Inflammatory macrophage (primary cell): Measurements from ENCODE around the gene RASL12.
"Not testable (repeated sequence)": the region's sequence is repeated elsewhere in the genome, so short reads cannot be mapped to it uniquely, and the experiment has no call there.

ENCODE experiments used
- DNase-seq, 2 donors: peaks; one replicate each; pipeline ENCODE4 v3.0.0-alpha.2; 2020 to 2022
- total RNA-seq, 18 experiments: gene quantifications; one replicate each; lab custom pipeline; 2026; ENCODE audit warnings: mixed read lengths in 6 of 18, inconsistent platforms in 2 of 18; lab: John Stamatoyannopoulos, UW

The RASL12 gene
- 0 to 0.22 (median 0) reads per million in 18 experiments for total RNA-seq

- no peak for DNase-seq
These were observed at the start of gene RASL12 for GRCh38 chr15:65067645-65068402. Gene RASL12, minus strand, starts transcription at chr15:65067991. Its CDS starts 156 bp downstream, at chr15:65067835.

GRCh38 chr15:65115542-65115941 is 47.8 kb upstream of the RASL12 start:
- DNase-seq: no peak

GRCh38 chr15:65115086-65115485 is 47.3 kb upstream of the RASL12 start, which contains the start of gene UBAP1L:
Gene UBAP1L, minus strand, starts transcription at chr15:65115200. Its CDS starts 8,985 bp downstream, at chr15:65106215.
- no peak for DNase-seq

GRCh38 chr15:65110676-65111292 is 43.0 kb upstream of the RASL12 start:
- no peak for DNase-seq

- no peak for DNase-seq
These were observed 38.3 kb upstream of the RASL12 start for GRCh38 chr15:65106011-65106590.

GRCh38 chr15:65105038-65105437 is 37.2 kb upstream of the RASL12 start:
- DNase-seq: no peak

GRCh38 chr15:65102912-65103311 is 35.1 kb upstream of the RASL12 start:
- DNase-seq: no peak

- DNase-seq: no peak
These were observed 34.3 kb upstream of the RASL12 start for GRCh38 chr15:65101891-65102708.

GRCh38 chr15:65101411-65101890 is 33.7 kb upstream of the RASL12 start:
- peak; percentile 65 to 76 for DNase-seq

GRCh38 chr15:65100442-65100841 is 32.7 kb upstream of the RASL12 start:
- no peak for DNase-seq

- not testable (repeated sequence) for DNase-seq
These were observed 32.0 kb upstream of the RASL12 start for GRCh38 chr15:65099801-65100200.

- DNase-seq: no peak
These were observed 31.5 kb upstream of the RASL12 start for GRCh38 chr15:65099336-65099735.

- DNase-seq: no peak
These were observed 30.0 kb upstream of the RASL12 start for GRCh38 chr15:65097651-65098263.

GRCh38 chr15:65096481-65097385 is 28.9 kb upstream of the RASL12 start:
- no peak for DNase-seq

- DNase-seq: no peak
These were observed 27.9 kb upstream of the RASL12 start for GRCh38 chr15:65095747-65096104.

- no peak for DNase-seq
These were observed 27.4 kb upstream of the RASL12 start for GRCh38 chr15:65095011-65095746.

GRCh38 chr15:65094294-65094995 is 26.7 kb upstream of the RASL12 start:
- no peak for DNase-seq

GRCh38 chr15:65093793-65094170 is 26.0 kb upstream of the RASL12 start:
- DNase-seq: not testable (repeated sequence)

GRCh38 chr15:65092911-65093792 is 25.4 kb upstream of the RASL12 start:
- DNase-seq: no peak
